ENCODE data around the gene MYOT. TPM values are rescaled to one million over a fixed set of nuclear protein-coding genes. Genes with fewer than 3 reads are reported as not detected.

Gene MYOT
- total RNA-seq, 1 experiment from 2014 or later: not detected

GRCh38 chr5:137838976-137839375, 28.7 kb upstream of the MYOT start:
- H3K4me1 ChIP-seq (ENCODE audit: insufficient read depth, low read length): peaks cover 12% of the 10 kb centered on the region
- ATAC-seq (no peak), DNase-seq (no peak)
- no TSS peak for BruUV-seq (replicated peaks)
- H3F3A ChIP-seq (ENCODE audit: low read length, unreplicated experiment): no peaks in the 10 kb centered on the region
- TF ChIP-seq EZH2 (IDR thresholded peaks at IDR 0.05; ENCODE audit: low read length, unreplicated experiment): no peak
- TF ChIP-seq, protein P1, sequence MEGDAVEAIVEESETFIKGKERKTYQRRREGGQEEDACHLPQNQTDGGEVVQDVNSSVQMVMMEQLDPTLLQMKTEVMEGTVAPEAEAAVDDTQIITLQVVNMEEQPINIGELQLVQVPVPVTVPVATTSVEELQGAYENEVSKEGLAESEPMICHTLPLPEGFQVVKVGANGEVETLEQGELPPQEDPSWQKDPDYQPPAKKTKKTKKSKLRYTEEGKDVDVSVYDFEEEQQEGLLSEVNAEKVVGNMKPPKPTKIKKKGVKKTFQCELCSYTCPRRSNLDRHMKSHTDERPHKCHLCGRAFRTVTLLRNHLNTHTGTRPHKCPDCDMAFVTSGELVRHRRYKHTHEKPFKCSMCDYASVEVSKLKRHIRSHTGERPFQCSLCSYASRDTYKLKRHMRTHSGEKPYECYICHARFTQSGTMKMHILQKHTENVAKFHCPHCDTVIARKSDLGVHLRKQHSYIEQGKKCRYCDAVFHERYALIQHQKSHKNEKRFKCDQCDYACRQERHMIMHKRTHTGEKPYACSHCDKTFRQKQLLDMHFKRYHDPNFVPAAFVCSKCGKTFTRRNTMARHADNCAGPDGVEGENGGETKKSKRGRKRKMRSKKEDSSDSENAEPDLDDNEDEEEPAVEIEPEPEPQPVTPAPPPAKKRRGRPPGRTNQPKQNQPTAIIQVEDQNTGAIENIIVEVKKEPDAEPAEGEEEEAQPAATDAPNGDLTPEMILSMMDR (conservative IDR thresholded peaks at IDR 0.05; ENCODE audit: low read depth, low read length): no peak
- TF ChIP-seq EZH2phosphoT487 (IDR thresholded peaks at IDR 0.05; ENCODE audit: borderline replicate concordance, low read length): no peak
- H2AFZ ChIP-seq (ENCODE audit: low read length): no peak overlapping the region
- no peaks in the 10 kb centered on the region for H3K9me3 ChIP-seq (ENCODE audit: low read length)
- ChIA-PET POLR2A (ENCODE audit: unreplicated experiment) (no interaction called here), CTCF (no interaction called here)
- intact Hi-C loops (cut with micrococcal nuclease): no loop called here
- no peak overlapping the region for H3K4me2 ChIP-seq (ENCODE audit: low read length)
- no peak overlapping the region for H3K27ac ChIP-seq (ENCODE audit: low read length)
- no peaks in the 10 kb centered on the region for H3K36me3 ChIP-seq (ENCODE audit: low read depth, low read length)
- no peaks in the 10 kb centered on the region for H3K27me3 ChIP-seq (ENCODE audit: low read length)
- H3K9me2 ChIP-seq (replicated peaks; ENCODE audit: low read length): no peaks in the 10 kb centered on the region
- no peak overlapping the region for H3K9ac ChIP-seq (ENCODE audit: low read length)
- H3K4me3 ChIP-seq (ENCODE audit: low read length): no peak overlapping the region
- no peaks in the 10 kb centered on the region for H3K79me2 ChIP-seq (ENCODE audit: low read length)
- no peaks in the 10 kb centered on the region for H4K20me1 ChIP-seq (ENCODE audit: low read length)

GRCh38 chr5:137842296-137842695, 25.4 kb upstream of the MYOT start:
- Histone ChIP-seq H3F3A (ENCODE audit: low read length, unreplicated experiment) (no peaks in the 10 kb centered on the region), H3K27ac (ENCODE audit: low read length) (no peak overlapping the region), H3K4me2 (ENCODE audit: low read length) (no peak overlapping the region), H3K36me3 (ENCODE audit: low read depth, low read length) (no peaks in the 10 kb centered on the region), H3K79me2 (ENCODE audit: low read length) (no peaks in the 10 kb centered on the region), H3K27me3 (ENCODE audit: low read length) (no peaks in the 10 kb centered on the region), H3K9me3 (ENCODE audit: low read length) (no peaks in the 10 kb centered on the region), H3K4me1 (ENCODE audit: insufficient read depth, low read length) (no peaks in the 10 kb centered on the region), H3K4me3 (ENCODE audit: low read length) (no peak overlapping the region), H2AFZ (ENCODE audit: low read length) (no peak overlapping the region), H4K20me1 (ENCODE audit: low read length) (no peaks in the 10 kb centered on the region), H3K9ac (ENCODE audit: low read length) (no peak overlapping the region), H3K9me2 (replicated peaks; ENCODE audit: low read length) (no peaks in the 10 kb centered on the region)
- DNase-seq (no peak), ATAC-seq (no peak)
- TF ChIP-seq, protein P1 (conservative IDR thresholded peaks at IDR 0.05; ENCODE audit: low read depth, low read length): no peak
- TF ChIP-seq EZH2phosphoT487 (IDR thresholded peaks at IDR 0.05; ENCODE audit: borderline replicate concordance, low read length) (no peak), EZH2 (IDR thresholded peaks at IDR 0.05; ENCODE audit: low read length, unreplicated experiment) (no peak)
- no TSS peak for BruUV-seq (replicated peaks)
- intact Hi-C loops (cut with micrococcal nuclease): no loop called here
- CTCF ChIA-PET: no interaction called here
- POLR2A ChIA-PET (ENCODE audit: unreplicated experiment): no interaction called here

- ATAC-seq: no peak
- no peaks in the 10 kb centered on the region for H4K20me1 ChIP-seq (ENCODE audit: low read length)
- no peaks in the 10 kb centered on the region for H3K79me2 ChIP-seq (ENCODE audit: low read length)
- intact Hi-C loops (cut with micrococcal nuclease): no loop called here
- H2AFZ ChIP-seq (ENCODE audit: low read length): no peak overlapping the region
- H3K36me3 ChIP-seq (ENCODE audit: low read depth, low read length): no peaks in the 10 kb centered on the region
- no TSS peak for BruUV-seq (replicated peaks)
- H3K27ac ChIP-seq (ENCODE audit: low read length): no peak overlapping the region
- no peaks in the 10 kb centered on the region for H3F3A ChIP-seq (ENCODE audit: low read length, unreplicated experiment)
- no peaks in the 10 kb centered on the region for H3K9me3 ChIP-seq (ENCODE audit: low read length)
- H3K4me2 ChIP-seq (ENCODE audit: low read length): no peak overlapping the region
- DNase-seq: no peak
- CTCF ChIA-PET: no interaction called here
- no peaks in the 10 kb centered on the region for H3K4me1 ChIP-seq (ENCODE audit: insufficient read depth, low read length)
- TF ChIP-seq EZH2 (IDR thresholded peaks at IDR 0.05; ENCODE audit: low read length, unreplicated experiment): no peak
- TF ChIP-seq, protein P1 (conservative IDR thresholded peaks at IDR 0.05; ENCODE audit: low read depth, low read length): no peak
- no peak for TF ChIP-seq EZH2phosphoT487 (IDR thresholded peaks at IDR 0.05; ENCODE audit: borderline replicate concordance, low read length)
- H3K9me2 ChIP-seq (replicated peaks; ENCODE audit: low read length): no peaks in the 10 kb centered on the region
- POLR2A ChIA-PET (ENCODE audit: unreplicated experiment): no interaction called here
- H3K4me3 ChIP-seq (ENCODE audit: low read length): no peak overlapping the region
- no peaks in the 10 kb centered on the region for H3K27me3 ChIP-seq (ENCODE audit: low read length)
- H3K9ac ChIP-seq (ENCODE audit: low read length): no peak overlapping the region
Measured at GRCh38 chr5:137843676-137844299, 23.9 kb upstream of the MYOT start.

Data from PC-3 (cell line).